ENCODE measurements around the gene OSGIN1. TPM values are rescaled to one million over a fixed set of nuclear protein-coding genes. Genes with fewer than 3 reads are reported as not detected.
"Not testable (repeated sequence)": the region's sequence is repeated elsewhere in the genome, so short reads cannot be mapped to it uniquely, and the experiment has no call there.

The OSGIN1 gene
- total RNA-seq, 1 donor from 2014 or later = 0.31 TPM

DNA sequence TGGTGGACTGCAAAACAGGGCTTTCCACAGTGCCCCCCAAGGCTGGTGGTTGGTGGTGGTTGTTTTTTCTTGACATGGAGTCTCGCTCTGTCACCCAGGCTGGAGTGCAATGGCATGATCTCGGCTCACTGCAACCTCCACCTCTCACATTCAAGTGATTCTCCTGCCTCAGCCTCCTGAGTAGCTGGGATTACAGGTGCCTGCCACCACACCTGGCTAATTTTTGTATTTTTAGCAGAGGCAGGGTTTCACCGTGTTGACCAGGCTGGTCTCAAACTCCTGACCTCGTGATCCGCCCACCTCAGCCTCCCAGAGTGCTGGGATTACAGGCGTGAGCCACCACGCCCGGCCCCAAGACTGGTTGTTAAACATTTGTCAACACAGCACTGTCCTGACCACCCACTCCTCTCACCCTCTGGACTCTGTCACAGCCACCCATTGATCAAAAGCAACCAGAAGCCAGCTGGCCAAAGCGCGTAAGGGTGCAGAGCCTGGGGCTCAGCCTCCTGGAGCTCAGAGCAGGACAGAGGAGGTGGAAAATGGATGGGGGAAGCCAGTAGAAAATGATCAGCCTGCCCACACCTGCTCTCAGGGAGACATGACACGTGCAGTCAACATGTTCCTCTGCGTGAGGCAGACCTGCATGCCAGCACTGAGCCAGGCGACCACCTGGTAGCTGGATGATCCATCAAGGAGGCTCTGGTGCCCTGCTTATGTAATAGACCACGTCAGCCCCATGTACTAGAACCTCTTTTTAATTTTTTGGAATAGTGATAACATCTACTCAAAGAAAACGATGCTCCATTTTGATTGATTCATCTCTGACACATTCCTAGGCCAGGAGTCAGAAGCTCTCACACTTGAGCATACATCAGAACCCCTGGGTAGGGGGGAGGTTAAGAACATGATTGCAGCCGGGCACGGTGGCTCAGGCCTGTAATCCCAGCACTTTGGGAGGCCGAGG, 14.8 kb upstream of the OSGIN1 start:
- Mint-ChIP-seq H3K4me3 (ENCODE audit: unreplicated experiment) (no peak overlapping the region), H3K4me1 (ENCODE audit: unreplicated experiment) (peaks cover 18% of the 10 kb centered on the region), H3K9me3 (ENCODE audit: unreplicated experiment) (no peaks in the 10 kb centered on the region), H3K27ac (ENCODE audit: unreplicated experiment) (no peak overlapping the region), H3K27me3 (ENCODE audit: unreplicated experiment) (peaks cover 27% of the 10 kb centered on the region), H3K36me3 (ENCODE audit: low read depth, unreplicated experiment) (no peaks in the 10 kb centered on the region)
- DNase-seq (ENCODE audit: low spot score) = no peak
- TF ChIP-seq, protein P1, sequence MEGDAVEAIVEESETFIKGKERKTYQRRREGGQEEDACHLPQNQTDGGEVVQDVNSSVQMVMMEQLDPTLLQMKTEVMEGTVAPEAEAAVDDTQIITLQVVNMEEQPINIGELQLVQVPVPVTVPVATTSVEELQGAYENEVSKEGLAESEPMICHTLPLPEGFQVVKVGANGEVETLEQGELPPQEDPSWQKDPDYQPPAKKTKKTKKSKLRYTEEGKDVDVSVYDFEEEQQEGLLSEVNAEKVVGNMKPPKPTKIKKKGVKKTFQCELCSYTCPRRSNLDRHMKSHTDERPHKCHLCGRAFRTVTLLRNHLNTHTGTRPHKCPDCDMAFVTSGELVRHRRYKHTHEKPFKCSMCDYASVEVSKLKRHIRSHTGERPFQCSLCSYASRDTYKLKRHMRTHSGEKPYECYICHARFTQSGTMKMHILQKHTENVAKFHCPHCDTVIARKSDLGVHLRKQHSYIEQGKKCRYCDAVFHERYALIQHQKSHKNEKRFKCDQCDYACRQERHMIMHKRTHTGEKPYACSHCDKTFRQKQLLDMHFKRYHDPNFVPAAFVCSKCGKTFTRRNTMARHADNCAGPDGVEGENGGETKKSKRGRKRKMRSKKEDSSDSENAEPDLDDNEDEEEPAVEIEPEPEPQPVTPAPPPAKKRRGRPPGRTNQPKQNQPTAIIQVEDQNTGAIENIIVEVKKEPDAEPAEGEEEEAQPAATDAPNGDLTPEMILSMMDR (IDR thresholded peaks at IDR 0.05; ENCODE audit: unreplicated experiment) = no peak

DNA sequence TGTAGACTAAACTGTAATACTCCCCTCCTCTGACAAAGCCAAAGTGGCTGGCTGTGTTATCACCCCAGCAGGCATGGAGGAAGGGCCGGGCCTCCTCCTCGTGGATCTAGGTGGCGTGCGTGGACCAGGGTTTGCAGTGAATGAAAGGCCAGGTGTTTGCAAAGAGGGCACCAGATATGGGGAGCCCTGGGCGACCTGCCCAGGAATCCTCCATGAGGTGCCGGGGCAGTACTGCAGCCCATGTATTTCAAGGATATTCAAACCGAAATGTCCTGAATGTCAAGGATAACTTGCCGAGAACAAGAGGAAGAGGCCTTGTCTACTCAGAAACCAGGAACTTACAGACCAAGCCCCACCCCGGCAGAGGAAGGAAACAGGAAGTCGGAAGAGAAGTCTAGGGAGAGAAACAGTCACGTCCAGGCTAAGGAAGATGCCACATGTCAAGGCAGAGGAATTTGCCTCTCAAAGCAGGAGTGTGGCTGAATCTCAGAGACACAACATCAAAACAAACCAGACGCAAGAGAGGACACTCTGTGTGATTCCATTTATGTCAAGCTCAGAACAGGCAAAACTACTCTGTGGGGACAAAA, 13.7 kb upstream of the OSGIN1 start:
- Mint-ChIP-seq H3K4me1 (ENCODE audit: unreplicated experiment) (peaks cover 18% of the 10 kb centered on the region), H3K9me3 (ENCODE audit: unreplicated experiment) (no peaks in the 10 kb centered on the region), H3K4me3 (ENCODE audit: unreplicated experiment) (no peak overlapping the region), H3K36me3 (ENCODE audit: low read depth, unreplicated experiment) (no peaks in the 10 kb centered on the region), H3K27me3 (ENCODE audit: unreplicated experiment) (peaks cover 20% of the 10 kb centered on the region), H3K27ac (ENCODE audit: unreplicated experiment) (peak overlapping the region; percentile 94)
- TF ChIP-seq, protein P1 (IDR thresholded peaks at IDR 0.05; ENCODE audit: unreplicated experiment) = no peak
- peak; percentile 36 for DNase-seq (ENCODE audit: low spot score)

DNA sequence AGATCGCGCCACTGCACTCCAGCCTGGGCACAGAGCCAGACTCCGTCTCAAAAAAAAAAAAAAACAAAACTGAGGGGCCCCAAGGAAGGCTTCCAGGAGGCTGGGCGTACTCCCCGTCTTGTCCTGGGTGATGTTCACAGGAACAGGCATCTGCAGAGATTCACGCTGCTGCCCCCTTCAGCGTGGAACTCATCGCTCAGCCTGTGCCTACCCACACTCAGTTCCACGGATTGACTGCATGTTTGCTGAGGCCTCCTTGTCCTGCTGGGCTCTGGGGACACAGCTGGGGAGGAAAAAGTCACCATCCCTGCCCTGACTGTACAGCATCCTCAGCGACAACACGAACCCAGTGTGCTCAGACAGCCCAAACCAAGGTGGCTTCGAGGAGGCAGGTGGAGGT, 12.9 kb upstream of the OSGIN1 start:
- H3K36me3 Mint-ChIP-seq (ENCODE audit: low read depth, unreplicated experiment) = no peaks in the 10 kb centered on the region
- no peak overlapping the region for H3K27ac Mint-ChIP-seq (ENCODE audit: unreplicated experiment)
- DNase-seq (ENCODE audit: low spot score) = no peak
- H3K4me1 Mint-ChIP-seq (ENCODE audit: unreplicated experiment) = peaks cover 18% of the 10 kb centered on the region
- peaks cover 17% of the 10 kb centered on the region for H3K27me3 Mint-ChIP-seq (ENCODE audit: unreplicated experiment)
- no peaks in the 10 kb centered on the region for H3K9me3 Mint-ChIP-seq (ENCODE audit: unreplicated experiment)
- H3K4me3 Mint-ChIP-seq (ENCODE audit: unreplicated experiment) = no peak overlapping the region
- TF ChIP-seq, protein P1 (IDR thresholded peaks at IDR 0.05; ENCODE audit: unreplicated experiment) = no peak

DNA sequence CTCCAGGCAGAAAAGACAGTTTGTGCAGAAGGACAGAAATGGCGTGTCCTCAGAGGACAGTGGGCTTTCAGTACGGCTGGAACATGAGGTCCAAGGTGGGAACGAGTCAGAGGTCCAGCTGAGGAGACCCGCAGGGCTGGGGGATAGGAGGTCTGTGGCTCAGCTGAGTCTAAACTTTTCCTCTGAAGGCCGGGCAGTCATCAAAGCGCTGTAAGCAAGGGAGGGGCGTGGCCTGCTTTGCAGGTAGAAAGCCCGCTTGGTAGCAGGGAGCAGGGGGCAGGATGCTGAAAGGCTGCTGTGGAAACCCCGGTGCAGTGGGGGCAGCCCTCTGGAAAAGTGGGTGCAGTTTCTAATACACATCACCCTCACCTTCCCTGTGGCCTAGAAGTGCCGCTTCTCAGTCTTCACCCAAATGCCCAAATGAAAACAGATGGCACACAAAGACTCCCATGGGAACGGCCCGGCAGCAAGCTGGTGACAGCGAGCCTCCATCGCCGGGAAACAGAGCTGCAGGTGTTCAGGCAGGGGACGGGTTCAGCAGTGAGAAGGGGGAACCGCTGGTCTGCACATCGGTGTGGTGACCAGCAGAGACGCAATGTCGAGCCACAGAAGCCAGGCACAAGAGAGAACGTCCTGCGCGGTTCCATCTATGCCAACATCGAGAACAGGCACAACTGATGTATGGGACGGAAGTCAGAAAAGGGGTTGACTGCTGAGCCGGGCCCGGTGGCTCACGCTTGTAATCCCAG, 12.2 kb upstream of the OSGIN1 start:
- H3K27me3 Mint-ChIP-seq (ENCODE audit: unreplicated experiment) = peaks cover 17% of the 10 kb centered on the region
- H3K27ac Mint-ChIP-seq (ENCODE audit: unreplicated experiment) = no peak overlapping the region
- peaks cover 18% of the 10 kb centered on the region for H3K4me1 Mint-ChIP-seq (ENCODE audit: unreplicated experiment)
- DNase-seq (ENCODE audit: low spot score) = no peak
- TF ChIP-seq, protein P1 (IDR thresholded peaks at IDR 0.05; ENCODE audit: unreplicated experiment) = no peak
- H3K9me3 Mint-ChIP-seq (ENCODE audit: unreplicated experiment) = no peaks in the 10 kb centered on the region
- no peak overlapping the region for H3K4me3 Mint-ChIP-seq (ENCODE audit: unreplicated experiment)
- H3K36me3 Mint-ChIP-seq (ENCODE audit: low read depth, unreplicated experiment) = no peaks in the 10 kb centered on the region

DNA sequence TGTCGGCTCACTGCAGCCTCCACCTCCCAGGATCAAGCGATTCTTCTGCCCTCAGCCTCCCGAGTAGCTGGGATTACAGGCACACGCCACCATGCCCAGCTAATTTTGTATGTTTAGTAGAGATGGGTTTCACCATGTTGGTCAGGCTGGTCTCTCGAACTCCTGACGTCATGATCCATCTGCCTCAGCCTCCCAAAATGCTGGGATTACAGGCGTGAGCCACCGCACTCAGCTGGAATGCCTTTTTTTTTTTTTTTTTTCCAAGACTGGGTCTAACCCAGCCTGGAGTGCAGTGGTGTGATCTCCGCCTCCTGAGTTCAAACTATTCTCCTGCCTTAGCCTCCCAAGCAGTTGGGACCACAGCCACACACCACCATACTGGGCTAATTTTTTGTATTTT, 11.5 kb upstream of the OSGIN1 start:
- H3K27ac Mint-ChIP-seq (ENCODE audit: unreplicated experiment); H3K4me3 Mint-ChIP-seq (ENCODE audit: unreplicated experiment); DNase-seq (ENCODE audit: low spot score); H3K36me3 Mint-ChIP-seq (ENCODE audit: low read depth, unreplicated experiment); H3K9me3 Mint-ChIP-seq (ENCODE audit: unreplicated experiment): not testable (repeated sequence)
- Mint-ChIP-seq H3K4me1 (ENCODE audit: unreplicated experiment) (peaks cover 18% of the 10 kb centered on the region), H3K27me3 (ENCODE audit: unreplicated experiment) (peaks cover 16% of the 10 kb centered on the region)
